Measurements from ENCODE around the gene PKN1. TPM values are rescaled to one million over a fixed set of nuclear protein-coding genes. Genes with fewer than 3 reads are reported as not detected.

PKN1 gene
- polyA plus RNA-seq, 1 donor (not counting 4 experiments of a cell fraction or from before 2014, with no cell fraction given), result 0.62 TPM

DNA sequence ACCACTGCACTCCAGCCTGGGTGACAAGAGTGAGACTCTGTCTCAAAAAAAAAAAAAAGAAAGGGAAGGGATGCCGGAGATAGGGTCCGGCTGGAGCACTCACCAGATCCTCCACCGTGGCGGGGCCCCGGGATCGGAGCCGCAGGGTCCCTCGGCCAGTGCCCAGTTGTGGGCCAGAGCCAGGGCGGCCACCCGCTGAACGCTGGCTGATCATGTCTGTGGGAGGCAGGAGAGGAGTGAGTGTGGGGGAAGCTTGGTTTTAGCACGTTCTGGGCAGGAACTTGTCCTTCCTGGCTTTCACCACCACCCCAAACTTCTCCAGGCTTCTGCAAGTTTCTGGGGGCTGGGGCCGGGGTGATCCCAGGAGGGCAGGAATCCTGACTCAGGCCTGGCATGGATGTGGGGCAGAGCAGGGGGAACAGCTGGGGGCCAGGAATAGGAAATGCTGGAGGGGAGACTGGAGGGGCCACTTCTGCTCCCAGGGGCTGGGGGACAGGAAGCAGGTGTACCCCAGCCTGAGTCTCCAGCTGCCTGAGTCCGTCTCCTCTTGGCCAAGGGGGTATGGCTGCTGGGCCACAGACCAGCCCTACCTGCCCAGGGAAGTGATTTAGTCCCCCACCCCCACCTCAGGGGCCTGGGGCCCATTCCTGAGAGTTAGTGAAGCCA is 46.3 kb downstream of the PKN1 start:
- TF ChIP-seq, protein P1, sequence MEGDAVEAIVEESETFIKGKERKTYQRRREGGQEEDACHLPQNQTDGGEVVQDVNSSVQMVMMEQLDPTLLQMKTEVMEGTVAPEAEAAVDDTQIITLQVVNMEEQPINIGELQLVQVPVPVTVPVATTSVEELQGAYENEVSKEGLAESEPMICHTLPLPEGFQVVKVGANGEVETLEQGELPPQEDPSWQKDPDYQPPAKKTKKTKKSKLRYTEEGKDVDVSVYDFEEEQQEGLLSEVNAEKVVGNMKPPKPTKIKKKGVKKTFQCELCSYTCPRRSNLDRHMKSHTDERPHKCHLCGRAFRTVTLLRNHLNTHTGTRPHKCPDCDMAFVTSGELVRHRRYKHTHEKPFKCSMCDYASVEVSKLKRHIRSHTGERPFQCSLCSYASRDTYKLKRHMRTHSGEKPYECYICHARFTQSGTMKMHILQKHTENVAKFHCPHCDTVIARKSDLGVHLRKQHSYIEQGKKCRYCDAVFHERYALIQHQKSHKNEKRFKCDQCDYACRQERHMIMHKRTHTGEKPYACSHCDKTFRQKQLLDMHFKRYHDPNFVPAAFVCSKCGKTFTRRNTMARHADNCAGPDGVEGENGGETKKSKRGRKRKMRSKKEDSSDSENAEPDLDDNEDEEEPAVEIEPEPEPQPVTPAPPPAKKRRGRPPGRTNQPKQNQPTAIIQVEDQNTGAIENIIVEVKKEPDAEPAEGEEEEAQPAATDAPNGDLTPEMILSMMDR (optimal IDR thresholded peaks at IDR 0.05 in 1 of 3, IDR thresholded peaks at IDR 0.05 in 1 of 3, conservative IDR thresholded peaks at IDR 0.05 in 1 of 3; ENCODE audit: extremely low read depth in 1 of 3, insufficient read depth in 2 of 3, low read length in 3 of 3), result no peak
- no peak for TF ChIP-seq EZH2 (IDR thresholded peaks at IDR 0.05; ENCODE audit: low read length)
- Histone ChIP-seq H4K20me1 (ENCODE audit: control insufficient read depth, extremely low read depth, insufficient read depth, low read length) (peaks cover 5% of the 10 kb centered on the region), H3K9me3 (ENCODE audit: control insufficient read depth, low read depth, low read length) (no peaks in the 10 kb centered on the region), H3K36me3 (ENCODE audit: control insufficient read depth in 2 of 2, extremely low read depth in 1 of 2, insufficient read depth in 2 of 2, low read length in 2 of 2) (peaks cover 27 to 48% of the 10 kb centered on the region in 2 experiments), H3K79me2 (ENCODE audit: control insufficient read depth, insufficient read depth, low read length) (peaks cover 12% of the 10 kb centered on the region), H3K27ac (ENCODE audit: control insufficient read depth, insufficient read depth, low read length) (no peak overlapping the region), H3K4me1 (ENCODE audit: control insufficient read depth, extremely low read depth, insufficient read depth, low read length) (peaks cover 26% of the 10 kb centered on the region), H3K4me3 (ENCODE audit: control insufficient read depth in 2 of 3, extremely low read depth in 1 of 3, insufficient read depth in 2 of 3, low read depth in 1 of 3, low read length in 3 of 3) (no peak overlapping the region), H2AFZ (ENCODE audit: control insufficient read depth, low read length) (no peak overlapping the region), H3K27me3 (ENCODE audit: control insufficient read depth, extremely low read depth, insufficient read depth, low read length) (no peaks in the 10 kb centered on the region), H3K9me1 (ENCODE audit: control insufficient read depth, extremely low read depth, insufficient read depth, low read length) (no peaks in the 10 kb centered on the region), H3K9ac (ENCODE audit: control insufficient read depth, extremely low read depth, insufficient read depth, low read length) (no peak overlapping the region), H3K4me2 (ENCODE audit: control insufficient read depth, extremely low read depth, insufficient read depth, low read depth, low read length) (no peak overlapping the region)
- FAIRE-seq (no peak), DNase-seq (ENCODE audit: low read depth, low spot score) (no peak)
- dilution Hi-C loops (cut with MboI; ENCODE audit: extremely low pct_ligation_motif_present, low sequenced_read_pairs), result no loop called here

DNA sequence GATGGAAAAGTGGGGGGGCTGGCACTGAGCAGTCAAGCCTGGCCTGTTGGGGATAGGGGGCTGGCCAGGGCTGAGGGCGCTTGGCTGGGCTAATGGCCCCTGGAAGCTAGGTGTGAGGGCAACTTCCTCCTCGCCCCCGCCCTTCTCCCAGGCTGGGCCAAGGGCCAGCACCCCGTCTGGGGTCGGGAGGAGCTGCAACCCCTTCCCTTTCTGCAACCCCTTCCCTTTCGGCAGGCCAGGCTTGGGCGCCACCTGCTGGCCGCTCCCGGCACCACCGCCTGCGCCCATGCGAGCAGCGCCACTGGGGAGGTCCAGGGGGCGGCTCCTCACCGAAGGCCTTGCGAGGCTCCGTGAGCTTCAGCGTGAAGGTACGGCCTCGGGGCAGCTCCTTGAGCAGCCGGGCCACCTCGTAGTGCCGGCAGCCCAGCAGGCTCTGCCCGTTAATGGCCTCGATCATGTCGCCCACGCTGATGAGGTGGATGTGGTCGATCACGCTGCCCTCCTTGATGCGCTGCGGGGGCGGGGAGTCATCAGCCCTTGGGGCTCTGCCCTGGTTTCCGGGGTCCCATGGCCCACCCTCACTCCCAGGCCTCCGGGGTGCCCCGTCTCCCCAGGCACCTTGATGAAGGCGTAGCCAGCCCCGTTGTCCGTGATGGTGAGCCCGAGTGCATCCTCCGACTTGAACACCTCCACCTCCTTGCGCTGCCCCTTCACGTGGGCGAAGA is 47.0 kb downstream of the PKN1 start:
- DNase-seq (ENCODE audit: low read depth, low spot score), result no peak
- H3K79me2 ChIP-seq (ENCODE audit: control insufficient read depth, insufficient read depth, low read length), result peaks cover 15% of the 10 kb centered on the region
- no peak overlapping the region for H3K4me3 ChIP-seq (ENCODE audit: control insufficient read depth in 2 of 3, extremely low read depth in 1 of 3, insufficient read depth in 2 of 3, low read depth in 1 of 3, low read length in 3 of 3)
- H3K36me3 ChIP-seq (ENCODE audit: control insufficient read depth in 2 of 2, extremely low read depth in 1 of 2, insufficient read depth in 2 of 2, low read length in 2 of 2), result peaks cover 27 to 49% of the 10 kb centered on the region in 2 experiments
- H3K9me1 ChIP-seq (ENCODE audit: control insufficient read depth, extremely low read depth, insufficient read depth, low read length), result no peaks in the 10 kb centered on the region
- FAIRE-seq, result no peak
- no peaks in the 10 kb centered on the region for H3K9me3 ChIP-seq (ENCODE audit: control insufficient read depth, low read depth, low read length)
- H3K27ac ChIP-seq (ENCODE audit: control insufficient read depth, insufficient read depth, low read length), result no peak overlapping the region
- no peaks in the 10 kb centered on the region for H3K27me3 ChIP-seq (ENCODE audit: control insufficient read depth, extremely low read depth, insufficient read depth, low read length)
- H4K20me1 ChIP-seq (ENCODE audit: control insufficient read depth, extremely low read depth, insufficient read depth, low read length), result peaks cover 5% of the 10 kb centered on the region
- TF ChIP-seq EZH2 (IDR thresholded peaks at IDR 0.05; ENCODE audit: low read length), result no peak
- TF ChIP-seq, protein P1 (optimal IDR thresholded peaks at IDR 0.05 in 1 of 3, IDR thresholded peaks at IDR 0.05 in 1 of 3, conservative IDR thresholded peaks at IDR 0.05 in 1 of 3; ENCODE audit: extremely low read depth in 1 of 3, insufficient read depth in 2 of 3, low read length in 3 of 3), result peak; percentile 75 to 86 (median 79)
- no peak overlapping the region for H3K9ac ChIP-seq (ENCODE audit: control insufficient read depth, extremely low read depth, insufficient read depth, low read length)
- dilution Hi-C loops (cut with MboI; ENCODE audit: extremely low pct_ligation_motif_present, low sequenced_read_pairs), result no loop called here
- peaks cover 22% of the 10 kb centered on the region for H3K4me1 ChIP-seq (ENCODE audit: control insufficient read depth, extremely low read depth, insufficient read depth, low read length)
- no peak overlapping the region for H2AFZ ChIP-seq (ENCODE audit: control insufficient read depth, low read length)
- H3K4me2 ChIP-seq (ENCODE audit: control insufficient read depth, extremely low read depth, insufficient read depth, low read depth, low read length), result no peak overlapping the region
